Measurements from ENCODE around the gene ANKRD9.
A peak's percentile ranks its signal among the peaks of the same experiment; 100 is the strongest.
"Not testable (repeated sequence)": the region's sequence is repeated elsewhere in the genome, so short reads cannot be mapped to it uniquely, and the experiment has no call there.

Gene ANKRD9

DNA sequence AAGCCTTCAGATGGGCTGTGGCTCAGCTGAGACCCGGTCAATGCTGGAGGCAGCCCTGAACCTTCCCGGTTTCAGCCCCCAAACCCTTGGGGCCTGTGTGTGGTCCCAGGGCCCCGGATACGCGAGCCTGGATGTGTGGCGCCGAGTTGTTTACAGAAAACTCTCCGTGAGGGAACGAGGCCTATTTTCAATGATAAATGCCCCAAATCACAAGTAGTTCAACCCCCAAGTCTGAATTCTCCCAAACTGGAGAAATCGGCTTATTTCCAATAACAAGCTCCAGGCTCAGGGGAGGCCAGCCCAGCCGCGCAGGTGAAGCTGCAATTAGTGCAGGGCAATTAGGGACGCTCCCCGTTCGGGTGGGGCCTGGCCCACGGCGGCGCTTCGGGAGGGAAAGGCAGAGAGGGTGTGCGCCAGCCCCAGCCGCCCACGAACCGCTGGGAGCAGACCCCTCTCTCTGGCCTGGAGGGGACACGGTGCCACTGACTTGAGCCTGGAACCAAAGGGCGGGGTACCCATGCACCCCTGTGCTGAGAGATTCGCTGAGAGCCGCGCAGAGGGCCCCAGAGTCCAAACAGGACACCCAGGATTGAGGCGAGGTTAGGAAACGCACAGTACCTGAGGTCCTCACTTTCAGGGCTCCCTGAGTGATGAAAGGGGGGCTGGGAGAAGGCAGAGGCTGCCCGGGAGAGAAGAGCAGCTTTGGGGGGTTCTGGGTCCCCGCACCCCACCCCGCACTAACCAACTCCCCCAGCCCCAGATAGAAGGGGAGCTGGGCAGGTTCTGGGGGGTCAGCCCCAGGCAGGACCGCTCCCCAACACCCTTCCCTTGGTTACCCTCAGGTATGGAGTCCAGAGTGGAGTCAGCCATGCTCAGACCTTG lies 14.2 kb upstream of the ANKRD9 start:
- no peak for DNase-seq (ENCODE audit: low read depth)
- TF ChIP-seq CTCF (IDR thresholded peaks at IDR 0.05; ENCODE audit: insufficient read depth, low read depth, low read length, missing control alignments) = no peak
- H3K4me3 ChIP-seq (ENCODE audit: low read length) = peak overlapping the region; percentile 25

DNA sequence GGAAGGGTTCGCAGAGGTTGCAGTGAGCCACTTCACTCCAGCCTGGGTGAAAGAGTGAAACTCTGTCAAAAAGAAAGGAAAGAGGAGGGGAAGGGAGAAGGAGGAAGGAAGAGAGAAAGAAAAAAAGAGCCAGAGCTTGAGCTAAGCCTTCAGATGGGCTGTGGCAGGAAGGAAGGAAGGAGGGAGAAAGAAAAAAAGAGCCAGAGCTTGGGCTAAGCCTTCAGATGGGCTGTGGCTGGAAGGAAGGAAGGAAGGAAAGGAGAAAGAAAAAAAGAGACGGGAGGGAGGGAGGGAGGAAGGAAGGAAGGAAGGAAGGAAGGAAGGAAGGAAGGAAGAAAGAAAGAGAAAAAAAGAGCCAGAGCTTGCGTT lies 13.6 kb upstream of the ANKRD9 start:
- H3K4me3 ChIP-seq (ENCODE audit: low read length) = no peak overlapping the region
- no peak for TF ChIP-seq CTCF (IDR thresholded peaks at IDR 0.05; ENCODE audit: insufficient read depth, low read depth, low read length, missing control alignments)
- no peak for DNase-seq (ENCODE audit: low read depth)

DNA sequence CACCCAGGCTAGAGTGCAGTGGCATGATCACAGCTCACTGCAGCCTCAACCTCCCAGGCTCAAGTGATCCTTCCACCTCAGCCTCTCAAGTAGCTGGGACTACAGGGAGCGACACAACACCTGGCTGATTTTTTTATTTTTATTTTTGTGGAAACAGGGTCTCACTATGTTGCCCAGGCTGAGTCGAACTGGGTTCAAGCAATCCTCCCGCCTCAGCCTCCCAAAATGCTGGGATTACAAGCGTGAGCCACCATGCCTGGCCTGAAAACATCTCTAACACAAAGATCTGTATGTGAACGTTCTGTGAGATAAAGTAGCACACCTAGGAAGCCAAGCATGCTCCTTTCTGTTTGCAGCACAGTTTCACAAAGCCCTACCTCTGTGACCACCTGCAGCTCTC lies 10.1 kb upstream of the ANKRD9 start:
- DNase-seq (ENCODE audit: low read depth); H3K4me3 ChIP-seq (ENCODE audit: low read length): not testable (repeated sequence)

DNA sequence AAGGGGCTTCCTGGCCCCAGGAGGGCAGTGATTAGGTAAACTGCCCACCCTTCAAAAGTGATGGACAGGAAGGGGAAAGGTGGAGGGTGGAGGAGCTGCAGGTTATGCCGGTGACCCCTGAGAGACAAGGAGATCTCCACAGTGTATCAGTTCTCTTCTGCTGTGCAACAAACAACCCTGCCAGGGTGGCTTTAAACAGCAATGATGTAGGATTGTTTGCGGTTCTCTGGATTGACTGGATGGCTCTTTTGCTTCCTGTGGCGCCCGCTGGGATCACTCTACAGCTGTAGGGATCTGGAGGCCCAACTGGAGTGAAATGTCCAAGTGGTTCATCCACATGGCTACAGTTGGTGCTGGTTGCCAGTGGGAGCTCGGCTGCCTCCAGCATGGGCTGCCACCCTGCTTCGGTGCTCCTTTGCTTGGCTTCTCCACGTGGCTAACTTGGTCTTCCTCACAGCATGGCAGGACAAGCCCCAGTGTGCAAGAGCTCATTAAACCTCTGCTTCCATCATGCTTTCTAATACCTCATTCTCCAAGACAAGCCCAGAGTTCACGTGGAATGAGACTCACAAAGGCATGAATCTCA lies 8.6 kb upstream of the ANKRD9 start:
- no peak for DNase-seq (ENCODE audit: low read depth)
- TF ChIP-seq CTCF (IDR thresholded peaks at IDR 0.05; ENCODE audit: insufficient read depth, low read depth, low read length, missing control alignments) = no peak
- H3K4me3 ChIP-seq (ENCODE audit: low read length) = no peak overlapping the region

DNA sequence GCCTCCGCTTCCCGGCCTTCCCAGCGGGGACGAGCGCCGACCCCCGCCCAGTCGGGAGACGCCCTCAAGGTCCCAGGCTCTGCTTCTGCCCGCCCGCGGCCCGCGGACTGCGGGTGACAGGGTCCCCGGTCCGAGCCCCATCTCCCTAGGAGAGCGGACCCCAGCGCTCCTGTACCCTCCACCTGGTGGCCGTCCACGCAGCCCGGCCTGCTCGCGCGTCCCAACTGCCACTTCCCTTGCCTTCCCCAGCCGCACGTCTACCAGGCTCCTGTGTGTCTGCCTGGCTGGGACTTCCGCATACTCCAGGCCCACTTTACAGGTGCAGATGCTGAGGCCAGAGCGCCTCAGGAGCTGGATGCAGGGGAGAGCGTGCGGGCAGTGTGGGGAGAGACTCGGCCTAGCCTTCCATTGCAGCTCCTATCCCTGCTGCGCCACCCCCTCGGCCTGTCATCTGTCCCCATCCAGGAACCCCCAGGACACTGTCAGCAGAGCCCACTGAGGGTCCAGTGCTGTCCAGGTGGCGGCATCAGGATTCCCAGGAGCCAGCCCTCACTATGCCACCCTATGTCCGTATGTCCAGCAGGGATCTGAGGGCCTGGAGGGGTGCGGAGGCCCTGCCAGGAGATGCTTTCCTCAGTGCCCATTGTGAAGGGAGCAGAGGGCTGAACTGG lies 8.0 kb upstream of the ANKRD9 start:
- peak overlapping the region; percentile 41 for H3K4me3 ChIP-seq (ENCODE audit: low read length)
- DNase-seq (ENCODE audit: low read depth) = no peak
- TF ChIP-seq CTCF (IDR thresholded peaks at IDR 0.05; ENCODE audit: insufficient read depth, low read depth, low read length, missing control alignments) = no peak

DNA sequence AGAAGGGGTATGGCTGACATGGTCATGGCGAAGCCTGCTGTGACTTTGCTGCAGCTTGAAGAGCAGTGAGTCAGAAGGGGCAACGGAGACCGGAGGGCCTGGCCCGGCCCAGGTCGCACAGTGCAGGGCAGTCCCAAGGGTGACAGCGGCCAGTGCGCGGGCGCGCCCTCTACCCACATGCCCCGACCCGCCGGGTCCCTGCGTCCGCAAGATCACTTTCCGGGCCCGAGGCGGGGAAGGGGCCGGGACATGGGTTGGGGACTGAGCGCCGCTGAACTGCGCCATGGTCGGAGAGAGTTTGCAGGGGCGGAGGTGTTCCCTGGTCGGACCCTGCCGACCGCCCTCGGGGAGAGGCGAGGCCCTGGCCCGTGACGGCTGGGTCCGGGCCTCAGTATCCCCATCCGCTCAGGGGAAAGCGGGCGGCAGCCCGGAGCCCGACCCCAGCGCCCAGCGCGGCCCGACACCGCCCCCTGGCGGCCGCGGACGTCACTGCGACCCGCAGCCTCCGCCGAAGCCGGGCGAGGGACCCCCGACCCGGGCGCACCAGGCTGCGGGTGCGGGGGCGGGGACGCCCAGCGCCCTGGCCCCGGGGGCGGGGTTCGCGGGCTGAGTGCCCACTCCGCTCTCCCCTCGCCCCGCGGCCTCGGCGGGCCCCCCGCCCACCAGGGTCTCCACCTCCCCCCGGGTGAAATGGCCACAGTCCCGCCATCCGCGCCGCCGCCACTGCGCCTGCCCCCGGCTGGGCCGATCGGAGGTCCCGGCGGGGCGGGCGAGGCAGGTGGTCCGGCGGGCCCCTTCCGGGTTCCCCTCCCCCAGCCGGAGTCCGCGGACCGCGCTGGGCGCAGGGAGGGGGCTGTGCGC lies 7.2 kb upstream of the ANKRD9 start:
- TF ChIP-seq CTCF (IDR thresholded peaks at IDR 0.05; ENCODE audit: insufficient read depth, low read depth, low read length, missing control alignments) = peak; percentile 31
- peak; percentile 29 for DNase-seq (ENCODE audit: low read depth)
- peak overlapping the region; percentile 50 for H3K4me3 ChIP-seq (ENCODE audit: low read length)
